SU-DHL-6 (cell line): ENCODE results near the gene PUDP.
A peak's percentile ranks its signal among the peaks of the same experiment; 100 is the strongest.

ENCODE experiments used
- H2AFZ ChIP-seq: fragments of 200-600 bp; sonication (generic); 2 replicates; pipeline ENCODE4 v1.6.1; 2014; ENCODE audit warnings: low read depth, mild to moderate bottlenecking, moderate library complexity, mixed read lengths, antibody characterized with exemption, low read length; ENCODE audit not compliant: severe bottlenecking
- H3F3A ChIP-seq: fragments of 200-600 bp; shearing (Covaris generic); 2 replicates; pipeline ENCODE4 v1.6.0; 2016; ENCODE audit warnings: antibody characterized with exemption, mild to moderate bottlenecking; ENCODE audit not compliant: insufficient read depth
- H3K27ac ChIP-seq: fragments of 200-600 bp; sonication (generic); 2 replicates; pipeline ENCODE4 v1.5.1; 2016; ENCODE audit warnings: low read depth, mild to moderate bottlenecking, low read length, moderate library complexity, mixed read lengths
- H3K27me3 ChIP-seq: fragments of 200-600 bp; sonication (generic), shearing (Covaris generic); 2 replicates; pipeline ENCODE4 v1.6.0; 2014; ENCODE audit warnings: mild to moderate bottlenecking, low read length
- H3K36me3 ChIP-seq: fragments of 200-600 bp; sonication (generic); 2 replicates; pipeline ENCODE4 v1.6.1; 2014; ENCODE audit warnings: mild to moderate bottlenecking, low read length, mixed read lengths
- H3K4me2 ChIP-seq: fragments of 300-600, 200-600 bp; shearing (Covaris generic), sonication (generic); 2 replicates; pipeline ENCODE4 v1.6.0; 2014; ENCODE audit warnings: low read length, low read depth, mild to moderate bottlenecking; ENCODE audit not compliant: poor library complexity, severe bottlenecking
- H3K4me3 ChIP-seq: fragments of 200-600 bp; sonication (generic); 2 replicates; pipeline ENCODE4 v1.5.1; 2014; ENCODE audit warnings: antibody characterized with exemption, low read length, mild to moderate bottlenecking, mixed read lengths; ENCODE audit not compliant: insufficient read depth, poor library complexity, severe bottlenecking
- H3K79me2 ChIP-seq: fragments of 200-600 bp; sonication (generic); 2 replicates; pipeline ENCODE4 v1.6.1; 2014; ENCODE audit warnings: mild to moderate bottlenecking, low read length, moderate library complexity; ENCODE audit not compliant: insufficient read depth
- H3K9ac ChIP-seq: fragments of 200-600 bp; sonication (generic); 2 replicates; pipeline ENCODE4 v1.7.0; 2014; ENCODE audit warnings: mild to moderate bottlenecking, low read length
- H3K9me2 ChIP-seq: fragments of 200-600 bp; sonication (generic); replicated peaks from 2 replicates; pipeline ENCODE4 v1.6.1; 2014; ENCODE audit warnings: low read length; ENCODE audit not compliant: insufficient read depth
- H3K9me3 ChIP-seq: fragments of 200-600 bp; sonication (generic); 2 replicates; pipeline ENCODE4 v1.6.1; 2014; ENCODE audit warnings: low read length, mixed read lengths; ENCODE audit not compliant: insufficient read depth
- H4K20me1 ChIP-seq: fragments of 200-600 bp; sonication (generic); 2 replicates; pipeline ENCODE4 v1.6.1; 2014; ENCODE audit warnings: low read depth, mild to moderate bottlenecking, antibody characterized with exemption, low read length, moderate library complexity, mixed read lengths
- EZH2phosphoT487 ChIP-seq: fragments of 200-600 bp; sonication (generic), shearing (Covaris generic); conservative IDR thresholded peaks from 2 replicates; pipeline ENCODE4 v1.6.1; 2018; ENCODE audit warnings: mild to moderate bottlenecking, antibody characterized with exemption, low read length, moderate library complexity, mixed read lengths
- TF ChIP-seq, protein P1 (sequence below): fragments of 200-600 bp; sonication (generic); IDR thresholded peaks from one replicate; pipeline ENCODE4 v1.5.1; 2017; ENCODE audit warnings: antibody characterized with exemption, mild to moderate bottlenecking, low read length, moderate library complexity; ENCODE audit not compliant: insufficient read depth, poor library complexity, severe bottlenecking

The PUDP gene

DNA sequence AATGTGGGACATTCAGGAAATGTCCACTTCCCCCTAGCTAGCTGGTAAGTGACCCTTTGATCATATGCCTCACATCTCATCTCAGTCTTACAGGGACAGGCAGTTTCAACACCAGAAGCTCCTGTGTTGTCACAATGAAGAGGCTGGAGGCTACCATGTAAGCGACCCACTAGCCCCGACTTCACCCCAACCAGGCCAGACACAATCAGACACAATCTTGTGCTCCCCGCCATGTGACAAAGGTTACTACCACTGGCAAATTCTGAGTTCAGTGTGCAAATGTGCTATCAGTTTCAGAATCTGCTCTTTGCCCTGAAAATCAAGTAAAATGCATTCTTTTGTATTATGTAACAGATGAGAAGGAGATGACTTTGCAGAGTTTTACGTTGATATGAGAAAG is 57.3 kb downstream of the PUDP start:
- H3K4me3 ChIP-seq: no peak overlapping the region
- peak overlapping the region; percentile 96 for H3K27ac ChIP-seq
- no peaks in the 10 kb centered on the region for H3K9me3 ChIP-seq
- TF ChIP-seq, protein P1, sequence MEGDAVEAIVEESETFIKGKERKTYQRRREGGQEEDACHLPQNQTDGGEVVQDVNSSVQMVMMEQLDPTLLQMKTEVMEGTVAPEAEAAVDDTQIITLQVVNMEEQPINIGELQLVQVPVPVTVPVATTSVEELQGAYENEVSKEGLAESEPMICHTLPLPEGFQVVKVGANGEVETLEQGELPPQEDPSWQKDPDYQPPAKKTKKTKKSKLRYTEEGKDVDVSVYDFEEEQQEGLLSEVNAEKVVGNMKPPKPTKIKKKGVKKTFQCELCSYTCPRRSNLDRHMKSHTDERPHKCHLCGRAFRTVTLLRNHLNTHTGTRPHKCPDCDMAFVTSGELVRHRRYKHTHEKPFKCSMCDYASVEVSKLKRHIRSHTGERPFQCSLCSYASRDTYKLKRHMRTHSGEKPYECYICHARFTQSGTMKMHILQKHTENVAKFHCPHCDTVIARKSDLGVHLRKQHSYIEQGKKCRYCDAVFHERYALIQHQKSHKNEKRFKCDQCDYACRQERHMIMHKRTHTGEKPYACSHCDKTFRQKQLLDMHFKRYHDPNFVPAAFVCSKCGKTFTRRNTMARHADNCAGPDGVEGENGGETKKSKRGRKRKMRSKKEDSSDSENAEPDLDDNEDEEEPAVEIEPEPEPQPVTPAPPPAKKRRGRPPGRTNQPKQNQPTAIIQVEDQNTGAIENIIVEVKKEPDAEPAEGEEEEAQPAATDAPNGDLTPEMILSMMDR: no peak
- TF ChIP-seq EZH2phosphoT487: no peak
- peak overlapping the region; percentile 51 for H3K4me2 ChIP-seq
- H3K27me3 ChIP-seq: no peaks in the 10 kb centered on the region
- H2AFZ ChIP-seq: no peak overlapping the region
- H3K9me2 ChIP-seq: no peaks in the 10 kb centered on the region
- peaks cover 48% of the 10 kb centered on the region for H3F3A ChIP-seq
- peak overlapping the region; percentile 32 for H3K9ac ChIP-seq
- peaks cover 38% of the 10 kb centered on the region for H3K79me2 ChIP-seq
- H4K20me1 ChIP-seq: no peaks in the 10 kb centered on the region
- no peaks in the 10 kb centered on the region for H3K36me3 ChIP-seq

DNA sequence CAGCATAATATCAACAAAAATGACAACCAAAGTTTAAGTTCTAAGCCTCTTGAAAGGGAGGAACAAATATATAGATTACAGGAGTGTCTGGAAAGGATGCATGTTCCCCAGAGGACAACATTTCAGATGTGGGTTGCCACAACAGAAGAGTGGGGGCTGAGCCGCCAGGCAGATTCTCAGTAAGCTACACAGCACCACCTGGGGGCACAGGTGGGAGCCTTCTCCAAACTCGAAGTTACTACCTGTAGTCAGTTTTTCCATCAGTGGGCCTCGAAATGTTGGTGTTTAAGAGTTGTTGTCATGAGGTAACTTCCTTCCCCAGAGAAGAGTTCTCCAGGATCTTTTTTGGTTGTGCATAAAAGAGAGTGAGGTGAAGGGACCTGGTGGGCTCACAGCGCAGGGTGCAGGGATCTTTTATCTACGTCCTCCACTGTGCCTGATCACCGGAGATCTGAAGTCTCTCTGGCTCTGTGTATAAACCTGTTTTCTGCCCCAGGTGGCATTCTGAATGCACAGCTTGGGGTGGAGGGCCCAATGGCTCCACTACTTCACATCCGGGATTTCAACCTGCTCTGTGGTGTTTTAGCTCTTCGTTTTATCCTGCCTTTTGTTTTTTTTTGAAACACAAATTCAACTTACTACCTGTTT is 58.9 kb downstream of the PUDP start:
- H3K4me2 ChIP-seq: peak overlapping the region; percentile 51

DNA sequence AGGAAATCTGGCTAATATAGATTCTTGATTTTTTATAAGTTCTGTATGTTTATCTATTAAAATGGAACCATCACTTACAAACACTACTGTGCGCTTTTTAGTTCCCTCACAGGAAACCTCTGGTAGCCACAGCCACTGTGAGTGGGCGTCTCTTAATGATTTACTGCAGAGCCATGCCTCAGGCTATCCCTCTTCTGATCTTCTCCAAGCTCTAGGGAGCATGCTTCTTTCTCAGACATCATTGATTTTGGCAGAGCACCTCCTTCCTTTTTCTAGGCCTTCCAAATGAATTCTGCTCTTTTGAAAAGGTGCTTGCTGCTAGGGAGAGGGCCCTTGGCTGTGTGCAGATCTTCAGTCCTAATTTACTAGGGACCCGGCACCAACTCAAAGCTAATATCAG is 61.6 kb downstream of the PUDP start:
- H3K27me3 ChIP-seq: no peaks in the 10 kb centered on the region
- no peak overlapping the region for H3K4me3 ChIP-seq
- no peak overlapping the region for H2AFZ ChIP-seq
- no peaks in the 10 kb centered on the region for H3K9me2 ChIP-seq
- H4K20me1 ChIP-seq: no peaks in the 10 kb centered on the region
- peaks cover 52% of the 10 kb centered on the region for H3F3A ChIP-seq
- peak overlapping the region; percentile 44 for H3K9ac ChIP-seq
- H3K9me3 ChIP-seq: no peaks in the 10 kb centered on the region
- peak overlapping the region; percentile 96 for H3K27ac ChIP-seq
- peaks cover 33% of the 10 kb centered on the region for H3K79me2 ChIP-seq
- peak overlapping the region; percentile 51 for H3K4me2 ChIP-seq
- TF ChIP-seq EZH2phosphoT487: no peak
- TF ChIP-seq, protein P1: no peak
- H3K36me3 ChIP-seq: no peaks in the 10 kb centered on the region

More for the DNA sequence above, 58.9 kb downstream of the PUDP start:
- H3K27me3 ChIP-seq: no peaks in the 10 kb centered on the region
- H2AFZ ChIP-seq: no peak overlapping the region
- peak overlapping the region; percentile 96 for H3K27ac ChIP-seq
- no peaks in the 10 kb centered on the region for H4K20me1 ChIP-seq
- no peak for TF ChIP-seq EZH2phosphoT487
- TF ChIP-seq, protein P1: peak; percentile 19
- peak overlapping the region; percentile 49 for H3K9ac ChIP-seq
- no peaks in the 10 kb centered on the region for H3K9me3 ChIP-seq
- H3K9me2 ChIP-seq: no peaks in the 10 kb centered on the region
- no peak overlapping the region for H3K4me3 ChIP-seq
- no peaks in the 10 kb centered on the region for H3K36me3 ChIP-seq
- peaks cover 62% of the 10 kb centered on the region for H3F3A ChIP-seq
- peaks cover 33% of the 10 kb centered on the region for H3K79me2 ChIP-seq
